ENCODE data around the gene CD300LG.

The CD300LG gene

GRCh38 chr17:43900858-43901754 lies 54.1 kb downstream of the CD300LG start:
- Histone ChIP-seq H3K4me1 (ENCODE audit: insufficient read depth, low read length) (peaks cover 24% of the 10 kb centered on the region), H3K4me3 (ENCODE audit: low read depth in 1 of 2, low read length in 2 of 2) (peak overlapping the region; percentile 37 to 68), H3K27ac (ENCODE audit: low read depth, low read length) (no peak overlapping the region), H3K27me3 (ENCODE audit: control insufficient read depth in 1 of 2, insufficient read depth in 2 of 2, low read length in 2 of 2) (no peaks in the 10 kb centered on the region), H3K9ac (ENCODE audit: low read length) (no peak overlapping the region), H3K36me3 (ENCODE audit: insufficient read depth, low read length) (peaks cover 31% of the 10 kb centered on the region), H3K9me3 (ENCODE audit: low read length) (no peaks in the 10 kb centered on the region)

DNA sequence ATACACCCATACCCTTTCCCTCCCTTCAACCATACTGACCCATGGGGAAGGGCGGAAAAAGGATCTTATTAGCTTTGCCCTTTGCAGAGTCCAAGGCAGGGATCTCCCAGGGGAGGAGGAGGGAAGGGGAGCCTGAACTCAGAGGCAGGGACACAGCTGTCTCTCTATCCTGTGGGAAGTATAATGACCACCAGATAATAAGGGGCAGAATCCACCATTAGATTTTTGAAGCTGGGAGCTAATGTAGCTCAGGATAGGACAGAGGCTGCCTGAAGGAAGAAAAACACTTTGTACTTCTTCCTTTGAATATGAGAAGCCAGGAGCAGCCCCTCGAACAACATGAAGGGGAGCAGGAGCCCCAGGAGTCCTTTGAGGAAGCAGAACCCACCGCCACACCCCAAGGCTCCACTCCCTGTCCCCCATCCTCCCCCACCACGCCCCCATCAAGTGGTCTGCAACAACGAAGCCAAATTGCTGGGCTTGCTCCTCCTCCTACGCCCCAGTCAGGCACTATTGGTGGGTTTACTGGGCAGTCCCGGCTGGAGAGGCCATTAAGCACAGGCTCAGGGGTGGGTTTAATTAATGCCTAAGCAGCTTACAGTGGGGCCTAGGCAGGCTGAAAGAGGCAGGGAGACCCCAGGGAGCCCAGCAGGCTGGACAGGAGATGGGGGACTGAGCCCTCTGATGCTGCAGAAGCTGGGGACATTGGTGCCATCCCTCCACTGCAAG lies 55.0 kb downstream of the CD300LG start:
- Histone ChIP-seq H3K9me3 (ENCODE audit: low read length) (no peaks in the 10 kb centered on the region), H3K27ac (ENCODE audit: low read depth, low read length) (no peak overlapping the region), H3K9ac (ENCODE audit: low read length) (no peak overlapping the region), H3K27me3 (ENCODE audit: control insufficient read depth in 1 of 2, insufficient read depth in 2 of 2, low read length in 2 of 2) (no peaks in the 10 kb centered on the region), H3K4me3 (ENCODE audit: low read depth in 1 of 2, low read length in 2 of 2) (no peak overlapping the region), H3K36me3 (ENCODE audit: insufficient read depth, low read length) (peaks cover 24% of the 10 kb centered on the region), H3K4me1 (ENCODE audit: insufficient read depth, low read length) (peaks cover 28% of the 10 kb centered on the region)

- Histone ChIP-seq H3K4me1 (ENCODE audit: insufficient read depth, low read length) (peaks cover 20% of the 10 kb centered on the region), H3K9me3 (ENCODE audit: low read length) (no peaks in the 10 kb centered on the region), H3K9ac (ENCODE audit: low read length) (peak overlapping the region; percentile 94), H3K27ac (ENCODE audit: low read depth, low read length) (peak overlapping the region; percentile 95), H3K4me3 (ENCODE audit: low read depth in 1 of 2, low read length in 2 of 2) (peak overlapping the region in 1 of 2 donors; percentile 87), H3K27me3 (ENCODE audit: control insufficient read depth in 1 of 2, insufficient read depth in 2 of 2, low read length in 2 of 2) (no peaks in the 10 kb centered on the region), H3K36me3 (ENCODE audit: insufficient read depth, low read length) (peaks cover 13% of the 10 kb centered on the region)
Observed at GRCh38 chr17:43905400-43905984, 58.5 kb downstream of the CD300LG start.

GRCh38 chr17:43905985-43906852 lies 59.2 kb downstream of the CD300LG start:
- peak overlapping the region; percentile 94 for H3K9ac ChIP-seq (ENCODE audit: low read length)
- H3K9me3 ChIP-seq (ENCODE audit: low read length), result no peaks in the 10 kb centered on the region
- peaks cover 13% of the 10 kb centered on the region for H3K36me3 ChIP-seq (ENCODE audit: insufficient read depth, low read length)
- no peaks in the 10 kb centered on the region for H3K27me3 ChIP-seq (ENCODE audit: control insufficient read depth in 1 of 2, insufficient read depth in 2 of 2, low read length in 2 of 2)
- peaks cover 14% of the 10 kb centered on the region for H3K4me1 ChIP-seq (ENCODE audit: insufficient read depth, low read length)
- peak overlapping the region; percentile 83 to 87 for H3K4me3 ChIP-seq (ENCODE audit: low read depth in 1 of 2, low read length in 2 of 2)
- peak overlapping the region; percentile 95 for H3K27ac ChIP-seq (ENCODE audit: low read depth, low read length)

DNA sequence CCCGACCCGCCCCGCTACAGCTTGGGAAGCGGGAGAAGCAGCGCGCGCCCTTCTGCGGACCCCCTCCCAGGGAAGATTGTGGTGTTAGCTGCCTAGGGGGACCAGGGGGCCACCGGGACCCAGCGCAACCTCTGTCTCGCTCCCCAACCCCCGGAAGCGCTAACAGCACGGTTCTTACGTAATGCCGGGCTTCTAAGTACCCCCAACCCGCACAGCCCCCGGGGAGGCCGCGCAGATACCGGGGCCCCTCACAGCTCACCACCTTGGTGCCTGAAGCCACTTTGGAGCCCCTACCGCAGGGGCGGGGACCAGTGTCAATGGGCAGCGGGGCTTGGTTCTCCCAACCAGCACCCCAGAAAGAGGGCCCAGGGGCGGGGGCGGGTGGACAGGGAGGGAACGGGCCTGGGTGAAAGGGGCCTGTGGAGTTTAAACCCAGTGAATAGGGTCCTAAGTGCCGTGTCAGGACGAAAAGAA lies 60.0 kb downstream of the CD300LG start:
- H3K4me1 ChIP-seq (ENCODE audit: insufficient read depth, low read length), result peaks cover 14% of the 10 kb centered on the region
- peaks cover 13% of the 10 kb centered on the region for H3K36me3 ChIP-seq (ENCODE audit: insufficient read depth, low read length)
- peak overlapping the region; percentile 95 for H3K27ac ChIP-seq (ENCODE audit: low read depth, low read length)
- peak overlapping the region; percentile 83 to 87 for H3K4me3 ChIP-seq (ENCODE audit: low read depth in 1 of 2, low read length in 2 of 2)
- H3K9ac ChIP-seq (ENCODE audit: low read length), result peak overlapping the region; percentile 94
- H3K27me3 ChIP-seq (ENCODE audit: control insufficient read depth in 1 of 2, insufficient read depth in 2 of 2, low read length in 2 of 2), result no peaks in the 10 kb centered on the region
- no peaks in the 10 kb centered on the region for H3K9me3 ChIP-seq (ENCODE audit: low read length)

GRCh38 chr17:43907425-43907981 lies 60.5 kb downstream of the CD300LG start, which contains the start of gene MPP2:
Gene MPP2 (minus strand): TSS chr17:43907536. CDS start chr17:43904460, 3,076 bp downstream.
- no peaks in the 10 kb centered on the region for H3K9me3 ChIP-seq (ENCODE audit: low read length)
- H3K27me3 ChIP-seq (ENCODE audit: control insufficient read depth in 1 of 2, insufficient read depth in 2 of 2, low read length in 2 of 2), result no peaks in the 10 kb centered on the region
- peak within 1 kb of the TSS; percentile 83 to 87 for H3K4me3 ChIP-seq (ENCODE audit: low read depth in 1 of 2, low read length in 2 of 2)
- peak within 1 kb of the TSS; percentile 94 for H3K9ac ChIP-seq (ENCODE audit: low read length)
- H3K4me1 ChIP-seq (ENCODE audit: insufficient read depth, low read length), result peaks cover 14% of the 10 kb centered on the region
- H3K27ac ChIP-seq (ENCODE audit: low read depth, low read length), result peak within 1 kb of the TSS; percentile 95
- peaks cover 13% of the 10 kb centered on the region for H3K36me3 ChIP-seq (ENCODE audit: insufficient read depth, low read length)

DNA sequence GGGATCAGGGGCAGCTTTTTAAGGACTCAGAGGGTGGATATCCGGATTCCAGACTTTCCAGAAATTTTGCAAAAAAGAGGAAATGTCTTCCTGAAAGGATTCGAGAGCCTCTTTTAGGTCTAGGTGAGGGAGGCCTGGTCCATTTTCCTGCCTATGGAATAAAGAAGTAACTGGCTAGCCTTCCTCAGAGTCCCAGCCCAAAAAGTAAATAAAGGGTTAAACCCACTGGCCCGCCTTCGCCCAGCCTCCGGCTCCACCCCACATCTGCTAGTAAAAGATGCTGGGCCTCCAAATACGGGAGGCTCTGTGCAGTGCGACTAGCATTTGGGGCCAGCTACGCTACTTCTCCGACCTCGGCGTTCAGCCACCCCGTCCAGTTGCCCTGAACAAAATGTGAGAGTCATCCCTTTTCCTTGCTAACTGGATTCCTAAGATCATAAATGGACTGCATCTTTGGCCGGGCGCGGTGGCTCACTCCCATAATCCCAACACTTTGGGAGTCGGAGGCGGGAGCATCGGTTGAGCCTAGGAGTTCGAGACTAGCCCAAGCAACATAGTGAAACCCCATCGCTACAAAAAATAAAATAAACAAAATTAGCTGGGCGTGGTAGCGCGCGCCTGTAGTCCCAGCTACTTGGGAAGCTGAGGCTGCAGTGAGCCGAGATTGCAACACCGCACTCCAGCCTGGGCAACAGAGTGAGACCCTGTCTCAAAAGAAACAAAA lies 61.2 kb downstream of the CD300LG start:
- Histone ChIP-seq H3K9ac (ENCODE audit: low read length) (peak overlapping the region; percentile 94), H3K4me1 (ENCODE audit: insufficient read depth, low read length) (peaks cover 14% of the 10 kb centered on the region), H3K4me3 (ENCODE audit: low read depth in 1 of 2, low read length in 2 of 2) (peak overlapping the region; percentile 83 to 87)

DNA sequence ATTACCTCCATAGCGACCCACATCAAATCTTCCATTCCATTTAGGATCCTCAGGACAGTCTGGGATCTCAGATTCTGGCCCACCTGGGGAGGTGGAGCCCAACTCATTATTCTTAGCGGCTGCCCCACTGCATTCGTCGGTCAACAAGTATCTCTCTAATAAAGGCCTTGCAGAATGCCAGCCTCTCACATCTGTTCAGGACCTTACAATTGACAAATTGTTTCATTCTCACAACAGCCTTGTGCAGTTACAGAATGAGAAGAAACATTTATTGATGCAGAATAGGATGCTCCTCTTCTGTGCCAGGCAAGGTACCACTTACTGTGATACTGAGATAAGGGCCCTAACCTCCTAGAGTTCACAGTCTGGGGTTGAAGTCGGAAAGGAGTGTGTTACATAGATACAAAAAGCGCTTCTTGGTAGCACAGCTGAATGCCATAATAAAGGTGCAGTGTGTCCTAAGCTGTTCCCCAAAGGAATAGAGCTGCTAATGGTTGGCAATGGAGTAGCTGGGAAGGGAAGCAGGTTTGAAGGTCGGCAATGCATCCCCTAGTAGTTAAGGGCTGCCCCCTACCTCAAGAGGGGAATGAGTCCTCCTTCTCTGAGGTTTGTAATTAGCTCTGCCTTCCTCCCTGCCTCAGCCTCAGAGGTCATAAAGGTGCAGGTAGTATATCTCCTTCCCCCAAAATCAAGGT lies 62.7 kb downstream of the CD300LG start:
- peaks cover 14% of the 10 kb centered on the region for H3K4me1 ChIP-seq (ENCODE audit: insufficient read depth, low read length)
- no peak overlapping the region for H3K9ac ChIP-seq (ENCODE audit: low read length)
- H3K27me3 ChIP-seq (ENCODE audit: control insufficient read depth in 1 of 2, insufficient read depth in 2 of 2, low read length in 2 of 2), result no peaks in the 10 kb centered on the region
- H3K27ac ChIP-seq (ENCODE audit: low read depth, low read length), result no peak overlapping the region
- H3K9me3 ChIP-seq (ENCODE audit: low read length), result no peaks in the 10 kb centered on the region
- H3K36me3 ChIP-seq (ENCODE audit: insufficient read depth, low read length), result no peaks in the 10 kb centered on the region
- H3K4me3 ChIP-seq (ENCODE audit: low read depth in 1 of 2, low read length in 2 of 2), result no peak overlapping the region

More for the DNA sequence above, 61.2 kb downstream of the CD300LG start:
- Histone ChIP-seq H3K9me3 (ENCODE audit: low read length) (no peaks in the 10 kb centered on the region), H3K36me3 (ENCODE audit: insufficient read depth, low read length) (peaks cover 13% of the 10 kb centered on the region), H3K27me3 (ENCODE audit: control insufficient read depth in 1 of 2, insufficient read depth in 2 of 2, low read length in 2 of 2) (no peaks in the 10 kb centered on the region), H3K27ac (ENCODE audit: low read depth, low read length) (peak overlapping the region; percentile 95)

DNA sequence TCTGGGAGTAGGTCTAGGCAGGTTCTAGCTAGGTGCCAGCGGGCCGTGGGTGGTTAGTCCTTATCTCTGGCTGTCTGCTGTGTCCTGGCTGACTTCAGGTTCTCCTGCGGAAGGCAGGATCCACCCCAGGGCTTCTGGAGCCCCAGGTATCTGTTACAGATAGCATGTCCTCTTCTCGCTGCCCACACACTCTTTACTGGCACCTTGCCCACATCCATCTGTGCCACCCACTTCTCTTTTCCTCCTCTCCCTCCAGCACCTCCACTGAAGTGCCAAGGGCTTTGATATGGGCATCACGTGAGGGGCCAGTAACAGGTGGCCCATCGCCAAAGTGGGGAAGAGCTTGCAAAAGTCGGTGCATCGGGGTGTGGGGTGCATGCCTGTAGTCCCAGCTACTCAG lies 64.9 kb downstream of the CD300LG start:
- Histone ChIP-seq H3K9me3 (ENCODE audit: low read length) (no peaks in the 10 kb centered on the region), H3K4me3 (ENCODE audit: low read depth in 1 of 2, low read length in 2 of 2) (no peak overlapping the region), H3K4me1 (ENCODE audit: insufficient read depth, low read length) (no peaks in the 10 kb centered on the region), H3K36me3 (ENCODE audit: insufficient read depth, low read length) (no peaks in the 10 kb centered on the region), H3K27ac (ENCODE audit: low read depth, low read length) (no peak overlapping the region), H3K9ac (ENCODE audit: low read length) (no peak overlapping the region), H3K27me3 (ENCODE audit: control insufficient read depth in 1 of 2, insufficient read depth in 2 of 2, low read length in 2 of 2) (no peaks in the 10 kb centered on the region)

Data from muscle layer of colon (tissue), 2 donors.